H9 (cell line): ENCODE data around the gene PAX1. TPM values are rescaled to one million over a fixed set of nuclear protein-coding genes. Genes with fewer than 3 reads are reported as not detected.

Experiments
- DNase-seq: peaks from one replicate; pipeline ENCODE4 v3.0.0-alpha.2; 2017
- H2AFZ ChIP-seq: one replicate; pipeline ENCODE4 v1.6.1; 2013; ENCODE audit warnings: mild to moderate bottlenecking, low read length, control low read depth, moderate library complexity
- H2AK5ac ChIP-seq: 2 replicates; pipeline ENCODE4 v1.6.1; 2013; ENCODE audit warnings: low read length, control low read depth, mixed read lengths; ENCODE audit not compliant: insufficient read length
- H2BK120ac ChIP-seq: one replicate; pipeline ENCODE4 v1.6.1; 2013; ENCODE audit warnings: low read depth, mild to moderate bottlenecking, low read length, control low read depth, inconsistent platforms; ENCODE audit not compliant: poor library complexity, severe bottlenecking
- H2BK12ac ChIP-seq: 2 replicates; pipeline ENCODE4 v1.6.1; 2013; ENCODE audit warnings: low read length, control low read depth, mixed read lengths, low read depth; ENCODE audit not compliant: insufficient read length
- H2BK15ac ChIP-seq: 2 replicates; pipeline ENCODE4 v1.6.1; 2013; ENCODE audit warnings: low read depth, low read length, control low read depth
- H2BK20ac ChIP-seq: one replicate; pipeline ENCODE4 v1.6.1; 2013; ENCODE audit warnings: low read depth, mild to moderate bottlenecking, low read length, control low read depth, inconsistent platforms; ENCODE audit not compliant: poor library complexity, severe bottlenecking
- H2BK5ac ChIP-seq: 2 replicates; pipeline ENCODE4 v1.6.1; 2013; ENCODE audit warnings: low read length, control low read depth, mixed read lengths; ENCODE audit not compliant: insufficient read length
- H3K14ac ChIP-seq: 2 replicates; pipeline ENCODE4 v1.6.1; 2013; ENCODE audit warnings: low read length, control low read depth; ENCODE audit not compliant: insufficient read depth
- H3K18ac ChIP-seq: 2 replicates; pipeline ENCODE4 v1.6.1; 2013; ENCODE audit warnings: low read depth, mild to moderate bottlenecking, mixed read lengths, low read length, control low read depth; ENCODE audit not compliant: insufficient read length
- H3K23ac ChIP-seq: 2 replicates; pipeline ENCODE4 v1.6.1; 2013; ENCODE audit warnings: low read length, control low read depth, mixed read lengths, low read depth; ENCODE audit not compliant: insufficient read length
- H3K23me2 ChIP-seq: 2 replicates; pipeline ENCODE4 v1.6.1; 2013; ENCODE audit warnings: low read depth, mild to moderate bottlenecking, mixed read lengths, low read length, control low read depth; ENCODE audit not compliant: insufficient read length, poor library complexity, severe bottlenecking
- H3K27ac ChIP-seq: 2 replicates; pipeline ENCODE4 v1.5.1; 2013; ENCODE audit warnings: low read length, control low read depth, mixed read lengths, low read depth; ENCODE audit not compliant: insufficient read length
- H3K27me3 ChIP-seq: 2 replicates; pipeline ENCODE4 v1.6.1; 2013; ENCODE audit warnings: low read length, control low read depth, inconsistent platforms; ENCODE audit not compliant: insufficient read depth
- H3K4ac ChIP-seq: 2 replicates; pipeline ENCODE4 v1.6.1; 2013; ENCODE audit warnings: low read depth, mild to moderate bottlenecking, control low read depth, inconsistent platforms, low read length, moderate library complexity
- H3K4me1 ChIP-seq: 2 replicates; pipeline ENCODE4 v1.6.1; 2013; ENCODE audit warnings: low read length, control low read depth, inconsistent platforms; ENCODE audit not compliant: insufficient read depth
- H3K4me2 ChIP-seq: 2 replicates; pipeline ENCODE4 v1.6.1; 2013; ENCODE audit warnings: low read length, control low read depth, mixed read lengths; ENCODE audit not compliant: insufficient read length, insufficient read depth
- H3K56ac ChIP-seq: 2 replicates; pipeline ENCODE4 v1.6.1; 2013; ENCODE audit warnings: low read depth, mild to moderate bottlenecking, mixed read lengths, low read length, control low read depth; ENCODE audit not compliant: insufficient read length
- H3K79me1 ChIP-seq: 2 replicates; pipeline ENCODE4 v1.6.1; 2013; ENCODE audit warnings: low read depth, mild to moderate bottlenecking, moderate library complexity, low read length, control low read depth, inconsistent platforms; ENCODE audit not compliant: insufficient read depth, poor library complexity, severe bottlenecking
- H3K79me2 ChIP-seq: 2 replicates; pipeline ENCODE4 v1.6.1; 2013; ENCODE audit warnings: low read length, control low read depth, inconsistent platforms; ENCODE audit not compliant: insufficient read depth
- H3K9ac ChIP-seq: 2 replicates; pipeline ENCODE4 v1.6.1; 2013; ENCODE audit warnings: low read length, control low read depth, mixed read lengths; ENCODE audit not compliant: insufficient read length; ENCODE audit errors: extremely low read depth
- H3K9me3 ChIP-seq: one replicate; pipeline ENCODE4 v1.6.1; 2013; ENCODE audit warnings: low read depth, low read length, inconsistent platforms; ENCODE audit not compliant: control insufficient read depth
- H3T11ph ChIP-seq: one replicate; pipeline ENCODE4 v1.6.1; 2013; ENCODE audit warnings: mild to moderate bottlenecking, low read length, control low read depth, inconsistent platforms
- H4K20me1 ChIP-seq: one replicate; pipeline ENCODE4 v1.6.1; 2013; ENCODE audit not compliant: control insufficient read depth, insufficient read length, insufficient read depth
- H4K5ac ChIP-seq: 2 replicates; pipeline ENCODE4 v1.6.1; 2013; ENCODE audit warnings: low read depth, mild to moderate bottlenecking, mixed read lengths, low read length, control low read depth; ENCODE audit not compliant: insufficient read length
- H4K8ac ChIP-seq: replicated peaks from 2 replicates; pipeline ENCODE4 v1.6.1; 2013; ENCODE audit warnings: low read length, control low read depth, mixed read lengths, low read depth; ENCODE audit not compliant: insufficient read length
- H4K91ac ChIP-seq: 2 replicates; pipeline ENCODE4 v1.6.1; 2013; ENCODE audit warnings: low read depth, mild to moderate bottlenecking, moderate library complexity, mixed read lengths, low read length, control low read depth; ENCODE audit not compliant: insufficient read length
- H3K27ac Mint-ChIP-seq, 3 experiments: 2 replicates in 2 of 3; 3 replicates in 1 of 3; pipeline ENCODE4 v1.8.0; 2020 to 2021; ENCODE audit warnings: mixed read lengths in 3 of 3, mild to moderate bottlenecking in 1 of 3, moderate library complexity in 1 of 3
- H3K27me3 Mint-ChIP-seq: 2 replicates; pipeline ENCODE4 v1.8.0; 2021; ENCODE audit warnings: low read depth, mild to moderate bottlenecking, moderate library complexity, mixed read lengths
- H3K36me3 Mint-ChIP-seq, 3 experiments: 2 replicates in 2 of 3; 3 replicates in 1 of 3; pipeline ENCODE4 v1.8.0; 2020 to 2021; ENCODE audit warnings: low read depth in 3 of 3, mixed read lengths in 3 of 3; ENCODE audit not compliant: insufficient read depth in 1 of 3
- H3K4me1 Mint-ChIP-seq, 2 experiments: 2 replicates each; pipeline ENCODE4 v1.8.0; 2020; ENCODE audit warnings: mixed read lengths in 2 of 2
- H3K4me3 Mint-ChIP-seq, 2 experiments: 2 replicates in 1 of 2; 3 replicates in 1 of 2; pipeline ENCODE4 v1.8.0; 2020 to 2021; ENCODE audit warnings: mild to moderate bottlenecking in 2 of 2, mixed read lengths in 2 of 2, moderate library complexity in 1 of 2
- H3K9me3 Mint-ChIP-seq, 2 experiments: 2 replicates in 1 of 2; 3 replicates in 1 of 2; pipeline ENCODE4 v1.8.0; 2020; ENCODE audit warnings: mild to moderate bottlenecking in 2 of 2, mixed read lengths in 2 of 2, moderate library complexity in 1 of 2
- CTCF ChIP-seq: fragments of 200-600 bp; sonication (generic); conservative IDR thresholded peaks from 3 replicates; pipeline ENCODE4 v1.8.0; 2021; ENCODE audit warnings: antibody characterized with exemption, mild to moderate bottlenecking
- WGBS: extraction: QIAGEN DNeasy Blood & Tissue Kit; methylation state at CpG from one replicate; pipeline ENCODE4 v1.1.7; 2013; ENCODE audit warnings: missing lambda C conversion rate, low lambda C conversion rate, mixed read lengths; ENCODE audit not compliant: insufficient read length; ENCODE audit errors: extremely low coverage; 5-methylcytosine and 5-hydroxymethylcytosine counted together
- total RNA-seq: library from RNA; stranded (reverse); gene quantifications from 2 replicates; pipeline ENCODE4 v1.2.1, GENCODE V29; 2021

PAX1 gene
- total RNA-seq, 1 experiment from 2014 or later = not detected

GRCh38 chr20:21707267-21707666 is 1.8 kb downstream of the PAX1 start:
- H3K4me1 Mint-ChIP-seq = peaks cover 20 to 30% of the 10 kb centered on the region in 2 experiments
- no peaks in the 10 kb centered on the region for H4K20me1 ChIP-seq

More at GRCh38 chr20:21707267-21707666, 1.8 kb downstream of the PAX1 start:
- Histone ChIP-seq H3K9me3 (no peaks in the 10 kb centered on the region), H3K23ac (no peak overlapping the region), H2BK12ac (no peak overlapping the region), H2AFZ (no peak overlapping the region), H3K79me2 (no peaks in the 10 kb centered on the region), H4K91ac (no peak overlapping the region), H2BK5ac (no peak overlapping the region), H3K23me2 (peaks cover 4% of the 10 kb centered on the region), H3K4ac (no peak overlapping the region), H3K18ac (no peak overlapping the region), H3K27me3 (peaks cover 94% of the 10 kb centered on the region), H3K4me2 (no peak overlapping the region), H2AK5ac (no peak overlapping the region), H3K14ac (no peak overlapping the region), H4K8ac (no peak overlapping the region), H2BK120ac (no peak overlapping the region), H2BK15ac (no peak overlapping the region), H3K4me1 (no peaks in the 10 kb centered on the region), H4K5ac (no peak overlapping the region), H2BK20ac (no peak overlapping the region), H3T11ph (no peak overlapping the region), H3K79me1 (no peaks in the 10 kb centered on the region), H3K27ac (no peak overlapping the region), H3K56ac (no peak overlapping the region), H3K9ac (no peak overlapping the region)
- WGBS = no CpG with 5 or more reads among the region's 7 CpGs
- no peaks in the 10 kb centered on the region for H3K36me3 Mint-ChIP-seq
- peak overlapping the region in 1 of 3 experiments; percentile 10; a peak in 1 of 7 replicates for H3K27ac Mint-ChIP-seq
- no peak overlapping the region; a peak in 1 of 5 replicates for H3K4me3 Mint-ChIP-seq
- H3K9me3 Mint-ChIP-seq = peaks cover 0 to 4% of the 10 kb centered on the region in 2 experiments; a peak in 3 of 5 replicates
- DNase-seq = no peak
- peaks cover 98% of the 10 kb centered on the region for H3K27me3 Mint-ChIP-seq
- no peak for TF ChIP-seq CTCF
